Fibroblast of peridontal ligament (primary cell): Measurements from ENCODE around the gene NDP.
"Not testable (repeated sequence)": the region's sequence is repeated elsewhere in the genome, so short reads cannot be mapped to it uniquely, and the experiment has no call there.

Experiments
- DNase-seq: peaks from one replicate; pipeline ENCODE4 v3.0.0-alpha.2; 2010; ENCODE audit errors: extremely low read depth

The NDP gene

GRCh38 chrX:43971966-43972961 lies 926 bp downstream of the NDP start:
- peak; percentile 35 for DNase-seq

- peak; percentile 33 for DNase-seq
Observed at GRCh38 chrX:43970528-43970927, 2.7 kb downstream of the NDP start.

- peak; percentile 32 for DNase-seq
Observed at GRCh38 chrX:43969504-43970501, 3.4 kb downstream of the NDP start.

GRCh38 chrX:43968359-43968781 lies 4.8 kb downstream of the NDP start:
- no peak for DNase-seq

- DNase-seq: no peak
Observed at GRCh38 chrX:43964936-43965335, 8.3 kb downstream of the NDP start.

GRCh38 chrX:43963726-43964125 lies 9.5 kb downstream of the NDP start:
- no peak for DNase-seq

GRCh38 chrX:43962636-43963035 lies 10.6 kb downstream of the NDP start:
- no peak for DNase-seq

- no peak for DNase-seq
Observed at GRCh38 chrX:43961699-43962098, 11.5 kb downstream of the NDP start.

- DNase-seq: peak; percentile 91
Observed at GRCh38 chrX:43958529-43958928, 14.7 kb downstream of the NDP start.

GRCh38 chrX:43956034-43956433 lies 17.2 kb downstream of the NDP start:
- no peak for DNase-seq

GRCh38 chrX:43953218-43953617 lies 20.0 kb downstream of the NDP start:
- peak; percentile 22 for DNase-seq

- no peak for DNase-seq
Observed at GRCh38 chrX:43949669-43950068, 23.5 kb downstream of the NDP start.

GRCh38 chrX:43940816-43941474 lies 32.2 kb downstream of the NDP start:
- DNase-seq: peak; percentile 55

GRCh38 chrX:43939187-43939926 lies 33.8 kb downstream of the NDP start:
- DNase-seq: peak; percentile 18

- not testable (repeated sequence) for DNase-seq
Observed at GRCh38 chrX:43922032-43922431, 51.2 kb downstream of the NDP start.

- not testable (repeated sequence) for DNase-seq
Observed at GRCh38 chrX:43910772-43911171, 62.4 kb downstream of the NDP start.

GRCh38 chrX:43910012-43910411 lies 63.2 kb downstream of the NDP start:
- no peak for DNase-seq

- no peak for DNase-seq
Observed at GRCh38 chrX:43909141-43909540, 64.0 kb downstream of the NDP start.

- no peak for DNase-seq
Observed at GRCh38 chrX:43899878-43900815, 73.0 kb downstream of the NDP start.
